ENCODE measurements around the gene MYCBPAP. TPM values are rescaled to one million over a fixed set of nuclear protein-coding genes. Genes with fewer than 3 reads are reported as not detected.

Gene MYCBPAP
- total RNA-seq, 1 donor from 2014 or later, result 4.6 TPM

DNA sequence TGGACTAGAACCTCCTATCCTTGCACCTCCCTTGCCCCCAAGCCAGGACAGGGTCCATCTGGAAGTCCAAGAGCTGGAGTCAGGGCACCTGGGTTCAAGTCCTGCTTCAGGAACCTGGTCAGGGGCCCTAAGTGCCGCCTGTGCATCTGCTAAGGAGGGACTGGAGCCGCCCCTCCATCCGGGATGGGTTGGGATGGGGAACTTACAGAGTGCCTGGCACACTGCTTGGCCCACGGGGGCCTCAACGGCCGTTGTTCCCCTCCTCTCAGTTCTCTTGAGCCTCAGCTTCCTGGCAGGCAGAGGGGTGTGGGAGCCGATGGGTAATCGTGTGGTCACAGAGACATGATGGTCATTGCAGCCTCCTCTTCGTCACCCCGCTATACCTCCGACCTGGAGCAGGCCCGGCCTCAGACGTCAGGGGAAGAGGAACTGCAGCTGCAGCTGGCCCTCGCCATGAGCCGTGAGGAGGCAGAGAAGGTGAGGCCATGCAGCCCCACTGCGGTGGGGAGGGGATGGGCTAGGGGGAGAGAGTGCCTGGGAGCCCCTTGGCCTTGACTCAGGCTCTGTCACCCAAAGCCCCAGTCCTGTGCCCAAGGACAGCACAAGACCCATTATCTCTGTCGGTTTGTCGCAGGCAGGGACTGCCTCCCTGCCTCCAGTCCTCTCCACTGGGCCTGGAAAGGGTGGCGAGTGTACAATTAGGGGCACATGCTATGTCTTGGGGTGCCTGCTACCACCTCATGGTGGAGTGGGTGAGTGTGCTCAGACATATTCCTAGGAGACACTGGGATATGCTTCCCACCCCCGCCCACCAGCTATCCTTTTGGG, 29.7 kb downstream of the MYCBPAP start:
- no peak for DNase-seq (ENCODE audit: low spot score)

DNA sequence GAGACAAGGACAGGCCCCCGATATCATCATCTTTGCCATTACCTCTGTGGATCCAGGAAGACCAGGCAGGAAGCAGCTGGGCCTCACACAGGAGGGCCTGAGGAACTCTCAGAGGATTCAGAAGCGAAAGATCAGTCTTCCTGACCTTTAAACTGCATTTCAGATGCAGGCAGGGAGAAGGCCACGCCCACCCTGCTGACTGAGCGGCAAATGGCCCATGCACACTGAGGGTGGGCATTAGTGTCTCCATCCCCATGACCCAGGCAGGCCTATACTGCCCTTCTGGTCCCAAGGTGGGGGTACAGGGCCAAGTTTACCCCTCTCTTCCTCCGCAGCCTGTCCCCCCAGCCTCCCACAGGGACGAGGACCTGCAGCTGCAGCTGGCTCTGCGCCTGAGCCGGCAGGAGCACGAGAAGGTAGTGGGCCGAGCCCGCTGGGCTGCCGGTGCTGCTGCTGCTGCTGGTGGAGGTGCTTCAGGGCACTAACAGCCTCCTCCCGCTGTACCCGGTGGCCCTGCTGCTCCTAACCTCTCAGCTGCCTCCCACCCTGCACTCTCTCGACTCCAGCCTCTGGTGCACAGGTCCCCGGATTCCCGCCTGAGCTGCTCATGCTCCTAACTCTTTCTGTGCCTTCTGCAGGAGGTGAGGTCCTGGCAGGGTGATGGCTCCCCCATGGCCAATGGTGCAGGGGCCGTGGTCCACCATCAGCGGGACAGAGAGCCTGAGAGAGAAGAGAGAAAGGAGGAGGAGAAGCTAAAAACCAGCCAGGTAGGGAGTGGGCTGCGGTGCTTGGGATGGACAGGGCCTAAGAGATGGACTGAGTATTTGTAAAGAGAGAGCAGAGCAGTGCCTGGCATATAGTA, 30.5 kb downstream of the MYCBPAP start:
- DNase-seq (ENCODE audit: low spot score), result no peak

DNA sequence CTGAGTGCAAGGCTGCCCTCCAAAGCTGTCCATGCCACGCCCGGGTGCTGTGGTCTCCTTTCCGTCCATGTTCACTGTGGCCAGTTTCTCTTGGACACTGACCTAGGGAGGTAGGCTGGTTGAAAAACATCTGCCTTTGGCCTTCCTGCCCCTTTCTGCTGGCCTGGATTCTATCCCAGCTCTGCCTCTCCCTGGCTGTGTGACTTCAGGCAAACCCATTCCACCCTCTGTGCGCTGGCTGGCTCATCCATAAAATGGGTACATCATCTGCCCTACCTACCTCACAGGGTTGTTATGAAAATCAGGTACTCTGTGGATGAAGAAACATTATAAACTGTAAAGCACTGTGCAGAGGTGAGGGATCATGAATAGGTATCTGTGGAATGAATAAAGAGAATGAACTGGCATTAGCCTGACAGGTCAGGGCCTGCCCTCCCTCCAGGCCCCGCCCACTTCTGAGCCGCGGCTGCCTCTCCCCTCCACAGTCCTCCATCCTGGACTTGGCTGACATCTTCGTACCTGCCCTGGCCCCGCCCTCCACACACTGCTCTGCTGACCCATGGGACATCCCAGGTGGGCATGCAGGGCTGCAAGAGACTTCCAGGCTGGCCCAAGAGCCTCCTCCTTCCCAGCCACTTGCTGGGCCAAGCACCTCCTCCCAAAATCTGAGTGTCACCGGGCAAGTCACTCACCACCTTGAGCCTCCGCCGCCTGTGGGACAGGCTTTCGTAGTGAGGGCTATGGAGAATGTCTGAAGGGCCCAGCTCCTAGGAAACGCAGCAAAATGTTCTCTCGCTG, 31.7 kb downstream of the MYCBPAP start:
- no peak for DNase-seq (ENCODE audit: low spot score)

DNA sequence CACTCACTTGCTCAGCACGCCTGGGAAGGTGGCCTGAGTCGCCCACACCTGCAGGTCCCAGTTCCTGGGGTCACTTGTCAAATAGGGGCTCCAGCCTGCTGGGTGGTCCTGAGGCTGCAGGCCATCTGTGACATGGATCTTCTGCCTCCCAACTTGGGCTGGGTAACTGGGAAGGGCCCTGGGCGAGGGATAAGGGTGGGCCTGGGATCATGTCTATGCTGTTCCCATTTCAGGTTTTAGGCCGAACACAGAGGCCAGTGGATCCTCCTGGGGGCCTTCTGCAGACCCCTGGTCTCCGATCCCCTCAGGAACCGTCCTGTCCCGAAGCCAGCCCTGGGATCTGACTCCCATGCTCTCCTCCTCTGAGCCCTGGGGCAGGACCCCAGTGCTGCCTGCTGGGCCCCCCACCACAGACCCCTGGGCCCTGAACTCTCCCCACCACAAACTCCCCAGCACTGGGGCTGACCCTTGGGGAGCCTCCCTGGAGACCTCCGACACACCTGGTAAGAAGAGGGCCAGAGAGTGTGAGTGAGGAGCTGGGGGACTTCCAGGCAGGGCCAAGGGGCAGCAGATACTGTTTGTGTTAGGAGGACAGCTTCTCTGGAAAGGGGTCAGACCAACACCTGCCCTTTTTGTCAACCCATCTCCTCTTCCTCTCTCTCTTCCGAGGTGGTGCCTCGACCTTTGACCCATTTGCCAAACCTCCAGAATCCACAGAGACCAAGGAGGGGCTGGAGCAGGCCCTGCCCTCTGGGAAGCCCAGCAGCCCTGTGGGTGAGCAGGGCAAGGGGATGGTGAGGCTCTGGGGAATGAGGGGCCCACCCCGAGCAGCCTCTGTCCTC, 32.5 kb downstream of the MYCBPAP start:
- DNase-seq (ENCODE audit: low spot score), result no peak

DNA sequence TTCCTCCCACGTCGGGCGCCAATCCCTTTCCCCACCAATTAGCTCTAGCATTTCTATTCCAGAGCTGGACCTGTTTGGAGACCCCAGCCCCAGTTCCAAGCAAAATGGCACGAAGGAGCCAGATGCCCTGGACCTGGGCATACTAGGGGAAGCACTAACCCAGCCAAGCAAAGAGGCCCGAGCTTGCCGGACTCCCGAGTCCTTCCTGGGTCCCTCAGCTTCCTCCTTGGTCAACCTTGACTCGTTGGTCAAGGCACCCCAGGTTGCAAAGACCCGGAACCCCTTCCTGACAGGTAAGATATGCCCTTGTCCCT, 33.1 kb downstream of the MYCBPAP start:
- no peak for DNase-seq (ENCODE audit: low spot score)

DNA sequence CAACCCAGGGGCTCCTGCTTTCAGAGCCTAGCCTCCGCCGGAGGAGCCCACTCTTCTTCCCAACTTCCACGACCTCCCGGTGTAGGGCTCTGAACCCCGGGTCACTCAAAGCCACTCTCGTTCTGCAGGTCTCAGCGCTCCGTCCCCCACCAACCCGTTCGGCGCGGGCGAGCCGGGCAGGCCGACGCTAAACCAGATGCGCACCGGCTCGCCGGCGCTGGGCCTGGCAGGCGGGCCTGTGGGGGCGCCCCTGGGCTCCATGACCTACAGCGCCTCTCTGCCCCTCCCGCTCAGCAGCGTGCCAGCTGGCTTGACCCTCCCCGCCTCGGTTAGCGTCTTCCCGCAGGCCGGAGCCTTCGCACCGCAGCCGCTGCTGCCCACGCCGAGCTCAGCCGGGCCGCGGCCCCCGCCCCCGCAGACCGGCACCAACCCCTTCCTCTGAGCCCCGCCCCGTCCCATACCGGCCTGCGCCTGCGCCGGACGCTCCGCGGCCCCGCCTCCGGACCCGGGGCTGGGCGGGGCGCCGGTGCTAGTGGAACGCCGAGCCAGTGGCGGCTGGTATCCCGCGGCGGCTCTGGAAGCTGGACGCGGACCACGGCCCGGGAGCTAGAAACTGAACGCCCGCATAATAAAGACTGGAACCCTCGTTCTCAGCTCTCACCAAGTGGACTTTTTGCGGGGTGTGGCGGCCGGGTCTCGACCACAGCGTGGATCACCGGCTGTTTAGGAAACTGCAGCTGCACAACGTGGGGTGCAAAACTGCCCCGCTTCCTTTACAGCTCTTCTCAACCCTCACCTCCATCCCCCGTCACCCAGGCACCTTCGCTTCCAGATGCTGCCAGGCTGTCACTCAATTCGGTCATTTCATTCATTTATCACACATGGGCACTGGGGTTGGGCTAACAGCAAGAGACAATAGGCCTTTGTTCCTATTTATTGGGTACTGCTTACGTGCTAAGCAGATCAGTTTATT, 33.8 kb downstream of the MYCBPAP start:
- DNase-seq (ENCODE audit: low spot score), result peak; percentile 87

DNA sequence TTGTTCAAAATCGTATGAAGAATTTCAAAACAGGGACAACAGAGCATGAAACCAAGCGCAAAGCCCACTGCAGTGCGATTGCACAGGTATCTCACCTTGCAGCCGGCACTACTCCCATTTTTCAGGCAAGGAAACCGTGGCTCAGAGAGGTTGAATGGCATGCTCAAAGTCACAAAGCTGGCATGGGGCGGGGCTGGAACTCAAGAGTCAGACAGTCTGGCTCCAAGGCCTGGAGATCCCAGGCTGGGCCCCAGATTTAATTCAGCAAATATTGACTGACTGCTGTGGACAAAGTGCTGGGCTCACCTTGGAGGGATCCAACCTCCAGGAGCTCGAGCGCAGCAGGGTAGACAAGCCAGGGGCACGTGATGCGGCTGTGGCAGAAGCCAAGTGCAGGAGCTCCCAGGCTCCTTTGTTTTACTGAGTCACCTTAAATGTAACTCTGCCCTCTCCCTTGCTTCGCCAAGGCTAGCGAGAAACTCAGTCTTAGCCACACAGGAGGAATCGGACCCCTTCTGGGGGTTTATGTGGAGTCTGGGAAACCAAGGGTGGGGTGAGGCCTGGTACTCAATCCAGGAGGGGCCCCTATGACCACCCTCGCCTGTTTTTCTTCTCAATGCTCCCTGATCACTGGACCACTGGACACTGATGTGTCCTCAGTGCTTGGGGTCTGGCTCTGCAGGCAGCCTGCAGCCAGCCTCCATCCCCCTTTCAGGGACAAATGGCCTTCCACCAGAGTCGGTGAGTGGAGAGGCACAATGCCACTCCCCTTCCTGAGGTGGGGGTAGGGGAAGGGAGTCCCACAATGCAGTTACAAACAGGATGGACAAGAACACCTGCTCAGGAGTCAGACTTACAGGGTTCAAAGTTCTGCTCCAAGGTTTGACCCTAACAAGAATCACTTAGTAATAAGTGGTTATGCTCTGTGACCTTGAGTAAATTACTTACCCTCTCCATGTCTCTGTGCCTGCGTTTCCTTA, 34.8 kb downstream of the MYCBPAP start:
- DNase-seq (ENCODE audit: low spot score), result peak; percentile 89

DNA sequence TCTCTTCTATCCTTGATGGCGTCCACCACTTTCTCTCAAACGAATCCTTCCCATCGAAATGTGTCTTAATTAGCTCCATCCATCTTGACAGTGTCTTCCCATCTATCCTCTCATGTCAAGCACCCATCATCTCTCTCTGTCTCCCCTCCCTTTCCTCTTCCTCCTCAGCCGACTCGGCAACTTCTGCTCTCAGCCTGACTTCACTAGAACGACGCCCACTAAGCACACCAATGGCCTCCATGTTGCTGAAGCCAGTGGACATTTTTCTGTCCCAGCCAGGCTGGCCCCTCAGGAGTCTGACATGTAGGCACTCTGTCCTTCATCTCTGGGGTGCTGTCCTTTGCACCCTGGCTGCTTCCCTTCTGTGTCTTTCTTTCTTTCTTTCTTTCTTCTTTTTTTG, 36.3 kb downstream of the MYCBPAP start:
- no peak for DNase-seq (ENCODE audit: low spot score)

DNA sequence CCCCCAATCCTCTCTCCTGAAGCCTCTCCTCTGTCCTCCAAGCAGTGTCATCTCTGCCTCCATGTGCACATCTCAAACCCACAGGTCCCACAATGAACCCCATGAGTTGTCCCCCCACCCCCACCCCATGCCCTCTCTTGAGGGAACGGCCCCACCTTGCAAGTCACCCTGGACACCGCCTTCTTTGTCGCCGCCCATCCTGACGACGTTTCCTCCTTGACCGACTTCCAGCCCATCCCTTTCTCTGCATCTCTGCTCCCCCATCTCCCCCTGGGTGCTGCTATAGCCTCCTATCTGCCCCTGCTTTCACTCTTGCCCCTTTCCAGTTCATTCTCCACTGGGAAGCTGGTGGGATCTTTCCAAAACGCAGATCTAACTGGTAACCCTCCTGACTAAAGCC, 37.1 kb downstream of the MYCBPAP start:
- DNase-seq (ENCODE audit: low spot score), result no peak

DNA sequence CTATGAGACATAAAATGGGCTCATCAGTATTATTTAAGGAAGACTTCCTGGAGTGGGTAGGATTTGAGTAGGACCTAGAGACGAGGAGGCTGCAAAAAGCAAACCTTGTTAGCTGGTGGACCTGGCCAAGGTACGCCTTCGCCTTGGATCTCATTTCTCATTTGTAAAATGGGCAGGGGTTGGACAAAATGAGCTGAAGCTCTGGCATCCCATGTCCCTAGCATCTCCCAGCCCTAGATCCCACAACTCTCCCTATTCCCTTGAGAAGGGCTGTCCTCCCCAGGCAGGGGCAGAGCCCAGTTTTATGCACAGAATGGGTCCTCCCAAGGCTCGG, 38.4 kb downstream of the MYCBPAP start:
- no peak for DNase-seq (ENCODE audit: low spot score)

DNA sequence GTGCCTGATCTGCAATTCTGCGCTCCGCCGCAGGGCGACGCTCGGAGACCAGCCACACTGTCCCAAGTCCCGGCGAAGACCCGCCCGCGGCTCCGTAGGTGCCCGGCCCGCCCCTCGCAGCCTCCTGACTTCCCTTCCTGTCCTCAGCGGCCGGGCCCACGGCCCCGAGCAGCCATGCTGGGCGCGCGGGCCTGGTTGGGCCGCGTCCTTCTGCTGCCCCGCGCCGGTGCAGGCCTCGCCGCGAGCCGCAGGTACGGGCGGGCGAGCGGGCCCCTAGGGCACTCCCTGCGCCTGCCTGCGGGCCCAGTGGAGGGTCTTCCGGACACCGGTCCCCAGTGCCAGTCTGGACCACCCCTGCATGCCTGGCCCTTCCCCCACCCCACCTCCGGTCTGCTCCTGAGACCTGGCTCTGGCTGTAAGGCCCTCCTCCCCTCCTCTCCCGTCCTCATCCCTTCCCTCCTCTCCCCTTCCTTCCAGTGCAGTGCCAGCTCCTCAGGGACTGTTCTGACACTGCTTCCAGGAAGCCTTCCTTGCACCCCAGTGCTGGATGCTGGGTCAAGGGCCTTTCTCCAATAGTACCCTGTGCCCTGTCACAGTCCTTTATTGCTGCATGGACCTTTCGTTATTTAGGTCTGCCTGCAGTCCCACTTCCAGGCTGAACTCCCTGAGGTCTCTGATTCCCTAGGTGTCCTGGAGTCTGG, 38.9 kb downstream of the MYCBPAP start, which contains the start of gene SPATA20:
TSS of gene SPATA20 (plus strand) at position 140 of the 701 bp plus-strand sequence. CDS start at position 175, 35 bp downstream.
- peak; percentile 93 for DNase-seq (ENCODE audit: low spot score)

DNA sequence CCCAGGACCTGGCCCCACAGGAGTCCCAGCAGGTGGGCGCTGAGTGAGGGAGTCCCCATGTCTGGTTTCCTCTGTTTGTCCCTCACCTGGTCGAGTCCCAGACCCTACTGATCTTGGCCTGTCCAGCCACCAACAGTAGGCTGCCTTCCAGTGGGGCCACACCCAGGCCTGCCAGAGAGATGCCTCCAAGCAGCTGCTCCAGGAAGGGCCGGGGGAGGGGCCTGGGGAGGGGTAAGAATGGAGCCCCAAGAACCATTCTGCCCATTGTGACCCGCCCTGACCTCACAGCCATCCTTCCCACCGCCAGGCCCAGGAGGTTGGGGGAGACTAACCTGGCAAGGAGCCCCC, 39.5 kb downstream of the MYCBPAP start:
- DNase-seq (ENCODE audit: low spot score), result no peak

DNA sequence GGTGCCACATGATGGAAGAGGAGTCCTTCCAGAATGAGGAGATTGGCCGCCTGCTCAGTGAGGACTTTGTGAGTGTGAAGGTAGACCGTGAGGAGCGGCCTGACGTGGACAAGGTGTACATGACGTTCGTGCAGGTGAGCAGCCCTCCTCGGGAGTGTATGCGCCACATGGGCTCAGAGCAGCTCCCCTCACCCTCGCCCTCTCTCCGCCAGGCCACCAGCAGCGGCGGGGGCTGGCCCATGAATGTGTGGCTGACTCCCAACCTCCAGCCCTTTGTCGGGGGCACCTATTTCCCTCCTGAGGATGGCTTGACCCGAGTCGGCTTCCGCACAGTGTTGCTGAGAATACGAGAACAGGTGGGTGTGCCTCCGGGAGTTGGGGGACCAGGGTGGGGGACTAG, 40.6 kb downstream of the MYCBPAP start:
- DNase-seq (ENCODE audit: low spot score), result no peak

DNA sequence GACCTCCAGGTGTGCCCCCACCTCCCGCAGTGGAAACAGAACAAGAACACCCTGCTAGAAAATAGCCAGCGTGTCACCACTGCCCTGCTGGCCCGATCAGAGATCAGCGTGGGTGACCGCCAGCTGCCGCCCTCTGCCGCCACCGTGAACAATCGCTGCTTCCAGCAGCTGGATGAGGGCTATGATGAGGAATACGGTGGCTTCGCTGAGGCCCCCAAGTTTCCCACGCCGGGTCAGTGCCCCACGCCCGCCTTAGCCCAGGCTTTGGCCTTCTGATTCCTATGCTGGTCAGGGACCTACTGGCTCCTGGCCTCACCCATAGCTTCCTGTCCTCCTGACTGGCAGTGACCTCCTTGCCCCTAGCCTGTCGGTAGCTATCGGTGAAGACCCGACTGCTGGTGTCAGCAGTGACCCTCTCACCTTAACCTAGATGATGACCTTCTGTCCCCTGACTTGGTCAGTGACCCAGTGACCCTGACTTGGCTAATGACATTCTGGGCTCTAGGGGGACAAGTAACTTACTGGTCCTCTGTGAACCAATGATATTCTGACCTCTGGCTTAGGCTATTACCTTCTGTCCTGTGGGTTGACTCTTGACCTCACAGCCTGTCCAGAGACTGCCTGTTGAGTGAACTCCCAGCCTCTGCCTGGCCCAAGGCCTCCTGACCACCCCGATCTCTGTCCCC, 41.2 kb downstream of the MYCBPAP start:
- no peak for DNase-seq (ENCODE audit: low spot score)

DNA sequence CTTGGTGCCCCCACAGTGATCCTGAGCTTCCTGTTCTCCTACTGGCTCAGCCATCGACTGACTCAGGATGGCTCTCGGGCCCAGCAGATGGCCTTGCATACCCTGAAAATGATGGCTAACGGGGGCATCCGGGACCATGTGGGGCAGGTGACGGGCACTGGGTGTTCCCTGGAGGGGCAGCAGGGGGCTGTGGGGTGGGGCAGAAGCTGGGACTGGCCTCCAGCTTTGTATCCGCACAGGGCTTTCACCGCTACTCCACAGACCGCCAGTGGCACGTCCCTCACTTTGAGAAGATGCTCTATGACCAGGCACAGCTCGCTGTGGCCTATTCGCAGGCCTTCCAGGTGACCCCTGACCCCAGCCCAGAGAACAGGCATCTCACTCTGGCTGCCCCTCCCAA, 41.7 kb downstream of the MYCBPAP start:
- DNase-seq (ENCODE audit: low spot score), result no peak

DNA sequence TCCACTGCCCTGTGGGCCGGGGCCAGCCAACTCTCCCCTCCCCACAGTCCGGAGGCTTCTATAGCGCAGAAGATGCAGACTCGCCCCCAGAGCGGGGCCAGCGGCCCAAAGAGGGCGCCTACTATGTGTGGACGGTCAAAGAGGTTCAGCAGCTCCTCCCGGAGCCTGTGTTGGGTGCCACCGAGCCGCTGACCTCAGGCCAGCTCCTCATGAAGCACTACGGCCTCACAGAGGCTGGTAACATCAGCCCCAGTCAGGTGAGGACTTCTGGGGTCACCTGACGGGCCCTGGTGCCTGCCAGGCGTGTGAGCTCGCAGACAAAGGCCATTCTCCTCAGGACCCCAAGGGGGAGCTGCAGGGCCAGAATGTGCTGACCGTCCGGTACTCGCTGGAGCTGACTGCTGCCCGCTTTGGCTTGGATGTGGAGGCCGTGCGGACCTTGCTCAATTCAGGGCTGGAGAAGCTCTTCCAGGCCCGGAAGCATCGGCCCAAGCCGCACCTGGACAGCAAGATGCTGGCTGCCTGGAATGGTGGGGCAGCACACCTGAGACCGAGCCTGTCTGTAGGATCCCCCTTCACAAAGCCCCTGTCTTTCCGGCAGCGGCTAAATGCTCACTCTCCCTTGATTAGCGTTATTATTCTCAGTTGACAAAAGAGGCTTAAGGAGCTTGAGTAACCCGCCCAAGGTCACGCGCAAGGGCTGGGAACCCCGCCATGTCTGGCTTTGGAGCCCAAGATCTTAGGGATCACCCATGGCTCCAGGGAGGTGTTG, 42.6 kb downstream of the MYCBPAP start:
- peak; percentile 85 for DNase-seq (ENCODE audit: low spot score)

DNA sequence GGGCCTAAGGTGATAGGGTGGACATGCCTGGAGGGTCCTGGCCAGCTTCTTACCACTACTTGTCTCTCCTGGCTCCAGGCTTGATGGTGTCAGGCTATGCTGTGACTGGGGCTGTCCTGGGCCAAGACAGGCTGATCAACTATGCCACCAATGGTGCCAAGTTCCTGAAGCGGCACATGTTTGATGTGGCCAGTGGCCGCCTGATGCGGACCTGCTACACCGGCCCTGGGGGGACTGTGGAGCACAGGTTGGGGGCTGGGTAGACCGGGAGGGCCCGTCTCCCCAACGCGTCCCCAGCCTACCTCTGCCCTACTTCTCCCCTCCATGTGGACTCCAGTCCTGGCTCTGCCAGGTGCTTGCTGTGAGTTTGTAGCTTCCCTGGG, 43.2 kb downstream of the MYCBPAP start:
- no peak for DNase-seq (ENCODE audit: low spot score)

Measured in mucosa of gallbladder (tissue), 1 donor.